GM12801 (cell line): ENCODE data around the gene ZSWIM2.

Experiments used
- TF ChIP-seq, protein P1 (sequence below): IDR thresholded peaks from one replicate; pipeline ENCODE4 v1.5.1; 2011; ENCODE audit warnings: control low read depth; ENCODE audit not compliant: insufficient read length; ENCODE audit errors: extremely low read depth

The ZSWIM2 gene

DNA sequence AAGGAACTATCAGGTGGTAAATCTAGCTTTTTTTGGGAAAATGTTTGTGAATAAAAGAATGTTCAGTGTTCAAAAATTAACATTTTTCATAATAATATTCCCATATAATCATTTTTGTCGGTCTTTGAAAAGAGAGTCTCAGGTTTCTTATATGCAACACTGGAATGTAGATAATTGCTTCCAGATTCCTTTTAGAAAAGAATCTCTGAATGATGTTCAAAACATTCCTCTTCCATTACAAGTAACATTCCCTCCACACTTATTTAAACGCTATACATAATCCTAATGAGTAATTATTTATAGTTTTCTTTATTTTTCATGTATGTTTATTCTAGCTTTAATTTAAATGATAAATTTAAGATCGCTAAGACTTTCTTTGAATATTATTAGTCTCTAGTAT, 7.0 kb downstream of the ZSWIM2 start:
- TF ChIP-seq, protein P1, sequence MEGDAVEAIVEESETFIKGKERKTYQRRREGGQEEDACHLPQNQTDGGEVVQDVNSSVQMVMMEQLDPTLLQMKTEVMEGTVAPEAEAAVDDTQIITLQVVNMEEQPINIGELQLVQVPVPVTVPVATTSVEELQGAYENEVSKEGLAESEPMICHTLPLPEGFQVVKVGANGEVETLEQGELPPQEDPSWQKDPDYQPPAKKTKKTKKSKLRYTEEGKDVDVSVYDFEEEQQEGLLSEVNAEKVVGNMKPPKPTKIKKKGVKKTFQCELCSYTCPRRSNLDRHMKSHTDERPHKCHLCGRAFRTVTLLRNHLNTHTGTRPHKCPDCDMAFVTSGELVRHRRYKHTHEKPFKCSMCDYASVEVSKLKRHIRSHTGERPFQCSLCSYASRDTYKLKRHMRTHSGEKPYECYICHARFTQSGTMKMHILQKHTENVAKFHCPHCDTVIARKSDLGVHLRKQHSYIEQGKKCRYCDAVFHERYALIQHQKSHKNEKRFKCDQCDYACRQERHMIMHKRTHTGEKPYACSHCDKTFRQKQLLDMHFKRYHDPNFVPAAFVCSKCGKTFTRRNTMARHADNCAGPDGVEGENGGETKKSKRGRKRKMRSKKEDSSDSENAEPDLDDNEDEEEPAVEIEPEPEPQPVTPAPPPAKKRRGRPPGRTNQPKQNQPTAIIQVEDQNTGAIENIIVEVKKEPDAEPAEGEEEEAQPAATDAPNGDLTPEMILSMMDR, result no peak

- TF ChIP-seq, protein P1, result no peak
These were observed 13.3 kb downstream of the ZSWIM2 start for GRCh38 chr2:186835628-186836027.

GRCh38 chr2:186827862-186828492, 21.0 kb downstream of the ZSWIM2 start:
- TF ChIP-seq, protein P1, result no peak

DNA sequence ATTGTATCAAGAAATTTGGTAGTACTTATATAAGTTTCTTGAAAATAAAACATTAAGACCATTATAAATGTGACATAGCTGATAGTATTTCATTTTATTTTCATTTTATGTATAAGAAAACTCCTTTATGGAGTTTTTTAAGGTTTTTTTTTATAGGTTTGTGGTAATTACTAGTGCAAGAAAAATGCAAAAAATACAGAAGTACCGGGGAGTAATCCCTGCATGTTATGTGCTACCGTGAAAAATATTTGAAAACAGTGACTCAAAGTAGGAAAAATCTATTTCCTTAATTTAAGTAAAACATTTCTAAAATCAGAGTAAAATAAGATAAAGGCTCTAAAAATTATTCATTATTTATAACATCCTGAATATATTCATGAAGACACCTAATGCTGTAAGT, 21.6 kb downstream of the ZSWIM2 start:
- TF ChIP-seq, protein P1, result no peak

GRCh38 chr2:186822323-186822722, 26.6 kb downstream of the ZSWIM2 start:
- TF ChIP-seq, protein P1, result no peak

- TF ChIP-seq, protein P1, result no peak
These were observed 28.7 kb downstream of the ZSWIM2 start for GRCh38 chr2:186820303-186820702.

GRCh38 chr2:186806591-186806990, 42.4 kb downstream of the ZSWIM2 start:
- TF ChIP-seq, protein P1, result no peak
